ENCODE measurements around the gene SGK1. TPM values are rescaled to one million over a fixed set of nuclear protein-coding genes. Genes with fewer than 3 reads are reported as not detected.

Gene SGK1
- polyA plus RNA-seq, 1 donor from 2014 or later, result 10.3 TPM

- peak overlapping the region; percentile 88 for H3K4me2 ChIP-seq (ENCODE audit: low read length)
- no peaks in the 10 kb centered on the region for H3K9me3 ChIP-seq (ENCODE audit: low read length)
- H3K27me3 ChIP-seq (ENCODE audit: insufficient read depth, low read depth, low read length), result no peaks in the 10 kb centered on the region
- peak overlapping the region; percentile 72 for H3K4me3 ChIP-seq (ENCODE audit: low read length)
- H3K9ac ChIP-seq (ENCODE audit: low read length), result peak overlapping the region; percentile 63
- no peaks in the 10 kb centered on the region for H4K20me1 ChIP-seq (ENCODE audit: insufficient read depth)
- H3K79me2 ChIP-seq (replicated peaks; ENCODE audit: insufficient read depth, low read length), result no peaks in the 10 kb centered on the region
- H3K27ac ChIP-seq (ENCODE audit: low read length), result peak overlapping the region; percentile 46
- H3K9me2 ChIP-seq (ENCODE audit: insufficient read depth, low read length), result no peaks in the 10 kb centered on the region
- TF ChIP-seq EP300 (conservative IDR thresholded peaks at IDR 0.05; ENCODE audit: poor library complexity, severe bottlenecking) (no peak), EZH2 (IDR thresholded peaks at IDR 0.05; ENCODE audit: borderline replicate concordance, insufficient read depth, low read length, poor library complexity, severe bottlenecking) (no peak), POLR2AphosphoS5 (IDR thresholded peaks at IDR 0.05) (no peak), RAD21 (conservative IDR thresholded peaks at IDR 0.05) (no peak), SMC3 (conservative IDR thresholded peaks at IDR 0.05; ENCODE audit: poor library complexity) (no peak), TAF1 (IDR thresholded peaks at IDR 0.05; ENCODE audit: low read depth) (no peak), MXI1 (conservative IDR thresholded peaks at IDR 0.05; ENCODE audit: poor library complexity, severe bottlenecking) (no peak), REST (IDR thresholded peaks at IDR 0.05; ENCODE audit: borderline replicate concordance) (no peak), CTCF (IDR thresholded peaks at IDR 0.05; ENCODE audit: poor library complexity, severe bottlenecking) (no peak)
- H3F3A ChIP-seq (ENCODE audit: insufficient read depth, low read length, poor library complexity, severe bottlenecking), result peaks cover 6% of the 10 kb centered on the region
- no peaks in the 10 kb centered on the region for H3K36me3 ChIP-seq (ENCODE audit: insufficient read depth, low read length)
- peak overlapping the region; percentile 43 for H2AFZ ChIP-seq (ENCODE audit: low read depth, low read length)
Observed at GRCh38 chr6:134316733-134317431, 1.0 kb downstream of the SGK1 start.

- Histone ChIP-seq H3K79me2 (replicated peaks; ENCODE audit: insufficient read depth, low read length) (no peaks in the 10 kb centered on the region), H2AFZ (ENCODE audit: low read depth, low read length) (no peak overlapping the region), H3K9me3 (ENCODE audit: low read length) (no peaks in the 10 kb centered on the region), H3K9ac (ENCODE audit: low read length) (no peak overlapping the region), H4K20me1 (ENCODE audit: insufficient read depth) (no peaks in the 10 kb centered on the region), H3K27ac (ENCODE audit: low read length) (no peak overlapping the region), H3K9me2 (ENCODE audit: insufficient read depth, low read length) (no peaks in the 10 kb centered on the region), H3K27me3 (ENCODE audit: insufficient read depth, low read depth, low read length) (no peaks in the 10 kb centered on the region), H3K36me3 (ENCODE audit: insufficient read depth, low read length) (no peaks in the 10 kb centered on the region), H3F3A (ENCODE audit: insufficient read depth, low read length, poor library complexity, severe bottlenecking) (peaks cover 6% of the 10 kb centered on the region), H3K4me2 (ENCODE audit: low read length) (peak overlapping the region; percentile 88), H3K4me3 (ENCODE audit: low read length) (peak overlapping the region; percentile 72)
- TF ChIP-seq SMC3 (conservative IDR thresholded peaks at IDR 0.05; ENCODE audit: poor library complexity) (no peak), TAF1 (IDR thresholded peaks at IDR 0.05; ENCODE audit: low read depth) (no peak), EZH2 (IDR thresholded peaks at IDR 0.05; ENCODE audit: borderline replicate concordance, insufficient read depth, low read length, poor library complexity, severe bottlenecking) (no peak), MXI1 (conservative IDR thresholded peaks at IDR 0.05; ENCODE audit: poor library complexity, severe bottlenecking) (no peak), REST (IDR thresholded peaks at IDR 0.05; ENCODE audit: borderline replicate concordance) (no peak), RAD21 (conservative IDR thresholded peaks at IDR 0.05) (no peak), POLR2AphosphoS5 (IDR thresholded peaks at IDR 0.05) (no peak), CTCF (IDR thresholded peaks at IDR 0.05; ENCODE audit: poor library complexity, severe bottlenecking) (no peak), EP300 (conservative IDR thresholded peaks at IDR 0.05; ENCODE audit: poor library complexity, severe bottlenecking) (no peak)
Observed at GRCh38 chr6:134315974-134316441, 1.9 kb downstream of the SGK1 start.
